GM23338 (cell line): Measurements from ENCODE around the gene MIEF2. TPM values are rescaled to one million over a fixed set of nuclear protein-coding genes. Genes with fewer than 3 reads are reported as not detected.

Experiments
- ATAC-seq: fragments of 200-7000 bp; cut with Tn5 transposase; 3 replicates; pipeline ENCODE4 v1.9.1; 2020
- DNase-seq: peaks from one replicate; pipeline ENCODE4 v3.0.0-alpha.2; 2015; ENCODE audit warnings: low spot score
- H2AFZ ChIP-seq: fragments of 200-600 bp; sonication (generic); 2 replicates; pipeline ENCODE4 v1.8.0; 2016; ENCODE audit warnings: antibody characterized with exemption, mild to moderate bottlenecking, moderate library complexity
- H3F3A ChIP-seq: fragments of 200-600 bp; sonication (generic); replicated peaks from 2 replicates; pipeline ENCODE4 v1.8.0; 2017; ENCODE audit warnings: antibody characterized with exemption, mixed run types, low read depth
- H3K27ac ChIP-seq: fragments of 200-600 bp; sonication (generic); 2 replicates; pipeline ENCODE4 v1.6.1; 2016; ENCODE audit warnings: low read depth
- H3K27me3 ChIP-seq: fragments of 200-600 bp; sonication (generic); 2 replicates; pipeline ENCODE4 v1.8.0; 2016; ENCODE audit warnings: mild to moderate bottlenecking, mixed run types, moderate library complexity; ENCODE audit not compliant: insufficient read depth
- H3K36me3 ChIP-seq: fragments of 200-600 bp; sonication (generic); 2 replicates; pipeline ENCODE4 v1.8.0; 2016; ENCODE audit warnings: mild to moderate bottlenecking; ENCODE audit not compliant: insufficient read depth
- H3K4me1 ChIP-seq: fragments of 200-600 bp; sonication (generic); 2 replicates; pipeline ENCODE4 v1.8.0; 2016; ENCODE audit warnings: mild to moderate bottlenecking, moderate library complexity; ENCODE audit not compliant: insufficient read depth
- H3K4me2 ChIP-seq: fragments of 200-600 bp; sonication (generic); 2 replicates; pipeline ENCODE4 v1.7.1; 2017; ENCODE audit warnings: mixed run types
- H3K4me3 ChIP-seq: fragments of 200-600 bp; sonication (generic); 2 replicates; pipeline ENCODE4 v1.6.1; 2016; ENCODE audit warnings: mixed run types
- H3K79me2 ChIP-seq: fragments of 200-600 bp; sonication (generic); replicated peaks from 2 replicates; pipeline ENCODE4 v1.8.0; 2017; ENCODE audit warnings: mild to moderate bottlenecking; ENCODE audit not compliant: insufficient read depth
- H3K9me2 ChIP-seq: fragments of 200-600 bp; sonication (generic); 2 replicates; pipeline ENCODE4 v1.8.0; 2017; ENCODE audit not compliant: insufficient read depth
- H4K20me1 ChIP-seq: fragments of 200-600 bp; sonication (generic); replicated peaks from 2 replicates; pipeline ENCODE4 v1.8.0; 2017; ENCODE audit warnings: mild to moderate bottlenecking; ENCODE audit not compliant: insufficient read depth
- H3K27ac Mint-ChIP-seq: 2 replicates; pipeline ENCODE4 v1.8.0; 2020; ENCODE audit warnings: inconsistent platforms, mild to moderate bottlenecking, moderate library complexity, mixed read lengths
- H3K27me3 Mint-ChIP-seq: 3 replicates; pipeline ENCODE4 v1.8.0; 2022; ENCODE audit warnings: low read depth, mild to moderate bottlenecking, moderate library complexity, mixed read lengths, inconsistent platforms; ENCODE audit not compliant: insufficient read depth, poor library complexity
- H3K36me3 Mint-ChIP-seq: 3 replicates; pipeline ENCODE4 v1.8.0; 2021; ENCODE audit warnings: low read depth, mild to moderate bottlenecking, inconsistent platforms, moderate library complexity, mixed read lengths
- H3K4me1 Mint-ChIP-seq: 3 replicates; pipeline ENCODE4 v1.8.0; 2020; ENCODE audit warnings: mild to moderate bottlenecking, inconsistent platforms, mixed read lengths
- H3K4me3 Mint-ChIP-seq: 3 replicates; pipeline ENCODE4 v1.8.0; 2021; ENCODE audit warnings: moderate library complexity, mild to moderate bottlenecking, inconsistent platforms, mixed read lengths
- H3K9me3 Mint-ChIP-seq: 3 replicates; pipeline ENCODE4 v1.8.0; 2020; ENCODE audit warnings: moderate library complexity, mild to moderate bottlenecking, inconsistent platforms, mixed read lengths
- CREB1 ChIP-seq: fragments of 250-450 bp; sonication (Bioruptor Pico); IDR thresholded peaks from 2 replicates; pipeline ENCODE4 v1.5.0; 2020; ENCODE audit warnings: low read depth, mild to moderate bottlenecking, moderate library complexity
- CTCF ChIP-seq, 2 experiments: fragments of 200-600 bp in 1 of 2; sonication (generic) in 1 of 2; conservative IDR thresholded peaks; 2 replicates each; pipeline versions ENCODE4 v1.5.1 to v1.6.1; 2016 to 2017; ENCODE audit warnings: antibody characterized with exemption in 2 of 2, low read depth in 2 of 2, mild to moderate bottlenecking in 2 of 2, moderate library complexity in 1 of 2
- ETS1 ChIP-seq: IDR thresholded peaks from 2 replicates; pipeline ENCODE4 v1.6.1; 2016; ENCODE audit warnings: antibody characterized with exemption
- EZH2 ChIP-seq: fragments of 200-600 bp; sonication (generic); IDR thresholded peaks from one replicate; pipeline ENCODE4 v1.8.0; 2017; ENCODE audit warnings: antibody characterized with exemption, mild to moderate bottlenecking, low read depth; ENCODE audit not compliant: unreplicated experiment
- EZH2phosphoT487 ChIP-seq: fragments of 200-600 bp; sonication (generic); IDR thresholded peaks from one replicate; pipeline ENCODE4 v1.8.1; 2018; ENCODE audit warnings: antibody characterized with exemption; ENCODE audit not compliant: unreplicated experiment
- JUNB ChIP-seq: IDR thresholded peaks from one replicate; pipeline ENCODE4 v1.6.1; 2016; ENCODE audit warnings: antibody characterized with exemption; ENCODE audit not compliant: unreplicated experiment
- NANOG ChIP-seq: IDR thresholded peaks from 2 replicates; pipeline ENCODE4 v1.6.1; 2016; ENCODE audit warnings: antibody characterized with exemption, borderline replicate concordance
- POLR2AphosphoS5 ChIP-seq: IDR thresholded peaks from 2 replicates; pipeline ENCODE4 v1.6.1; 2016; ENCODE audit warnings: antibody characterized with exemption, low read depth
- REST ChIP-seq: IDR thresholded peaks from one replicate; pipeline ENCODE4 v1.6.1; 2018; ENCODE audit warnings: antibody characterized with exemption; ENCODE audit not compliant: unreplicated experiment
- STAT1 ChIP-seq: IDR thresholded peaks from one replicate; pipeline ENCODE4 v1.6.1; 2016; ENCODE audit warnings: antibody characterized with exemption; ENCODE audit not compliant: unreplicated experiment
- ZNF114 ChIP-seq: fragments of 250-450 bp; sonication (Bioruptor Pico); IDR thresholded peaks from 2 replicates; pipeline ENCODE4 v1.5.0; 2020; ENCODE audit warnings: mild to moderate bottlenecking, moderate library complexity
- ZNF331 ChIP-seq: fragments of 250-450 bp; sonication (Bioruptor Pico); IDR thresholded peaks from 2 replicates; pipeline ENCODE4 v1.5.0; 2020; ENCODE audit warnings: low read depth, mild to moderate bottlenecking, moderate library complexity
- ZNF462 ChIP-seq: fragments of 250-450 bp; sonication (Bioruptor Pico); IDR thresholded peaks from 2 replicates; pipeline ENCODE4 v1.5.0; 2020; ENCODE audit warnings: mild to moderate bottlenecking, moderate library complexity
- polyA plus RNA-seq: library from polyadenylated mRNA; unstranded; fragments of >200 nt; fragmentation: Nextera tagmentation; extraction: Ambion mirVana; gene quantifications from 2 replicates; pipeline ENCODE4 v1.2.1, GENCODE V29; 2016
- total RNA-seq: library from RNA; depleted of rRNA; stranded (reverse); fragments of >200 nt; shearing (Covaris generic); gene quantifications from 2 replicates; pipeline ENCODE4 v1.2.3, GENCODE V29; 2014

Gene MIEF2
- total and polyA plus RNA-seq, 2 experiments from 2014 or later, result 8.2 to 26.5 TPM

- H3K4me1 ChIP-seq, result peaks cover 7% of the 10 kb centered on the region; the same call in 1 of the 2 replicates
- H3K36me3 ChIP-seq, result no peaks in the 10 kb centered on the region
- no peaks in the 10 kb centered on the region for H3F3A ChIP-seq
- H3K4me2 ChIP-seq, result no peak overlapping the region
- Mint-ChIP-seq H3K27ac (no peak overlapping the region; the same call in 1 of the 2 replicates), H3K4me1 (peaks cover 18% of the 10 kb centered on the region), H3K4me3 (no peak overlapping the region), H3K27me3 (peaks cover 9% of the 10 kb centered on the region), H3K9me3 (no peaks in the 10 kb centered on the region), H3K36me3 (peaks cover 7% of the 10 kb centered on the region)
- TF ChIP-seq EZH2phosphoT487, result no peak
- TF ChIP-seq CTCF (conservative IDR thresholded peaks at IDR 0.05; ENCODE audit: low read depth in 2 of 2), result no peak
- no peak for TF ChIP-seq POLR2AphosphoS5
- TF ChIP-seq JUNB, result no peak
- no peak for TF ChIP-seq ETS1
- TF ChIP-seq EZH2, result no peak
- TF ChIP-seq REST, result no peak
- no peak for TF ChIP-seq CREB1 (CRISPR knock-in tag)
- TF ChIP-seq NANOG, result no peak
- TF ChIP-seq STAT1, result no peak
- no peak for TF ChIP-seq ZNF331 (CRISPR knock-in tag)
- no peak for TF ChIP-seq ZNF114 (CRISPR knock-in tag)
- no peak for TF ChIP-seq ZNF462 (CRISPR knock-in tag)
- no peak overlapping the region for H3K27ac ChIP-seq
- H3K79me2 ChIP-seq, result peaks cover 58% of the 10 kb centered on the region
- DNase-seq (no peak), ATAC-seq (no peak)
- H2AFZ ChIP-seq, result no peak overlapping the region
- H4K20me1 ChIP-seq, result peaks cover 4% of the 10 kb centered on the region
- H3K27me3 ChIP-seq, result no peaks in the 10 kb centered on the region
- H3K4me3 ChIP-seq, result no peak overlapping the region
- no peaks in the 10 kb centered on the region for H3K9me2 ChIP-seq
Measured at GRCh38 chr17:18229771-18230170, 30.7 kb upstream of the MIEF2 start.
